Measurements from ENCODE around the gene NRP1. TPM values are rescaled to one million over a fixed set of nuclear protein-coding genes. Genes with fewer than 3 reads are reported as not detected.

NRP1 gene
- polyA plus RNA-seq, 3 donors, result 1.1 to 1.7 (median 1.3) TPM

- Histone ChIP-seq H3K27ac (ENCODE audit: low read depth in 1 of 2, low read length in 2 of 2) (no peak overlapping the region), H3K79me2 (ENCODE audit: insufficient read depth, low read length) (no peaks in the 10 kb centered on the region), H3K36me3 (replicated peaks in 1 of 2; ENCODE audit: control insufficient read depth in 1 of 2, insufficient read depth in 2 of 2, low read length in 2 of 2) (no peaks in the 10 kb centered on the region), H3K4me2 (replicated peaks; ENCODE audit: extremely low read depth, low read length, poor library complexity, severe bottlenecking) (no peak overlapping the region), H2AFZ (ENCODE audit: insufficient read depth, low read depth, low read length, poor library complexity, severe bottlenecking) (no peak overlapping the region), H4K20me1 (ENCODE audit: insufficient read depth, low read length) (no peaks in the 10 kb centered on the region), H3K27me3 (ENCODE audit: control insufficient read depth in 2 of 2, insufficient read depth in 2 of 2, low read length in 2 of 2) (no peaks in the 10 kb centered on the region), H3K4me3 (replicated peaks in 1 of 3; ENCODE audit: low read depth in 2 of 3, low read length in 3 of 3) (no peak overlapping the region), H3K9ac (ENCODE audit: insufficient read depth, low read length, poor library complexity, severe bottlenecking) (no peak overlapping the region), H3K4me1 (ENCODE audit: control insufficient read depth in 1 of 2, insufficient read depth in 2 of 2, low read length in 2 of 2) (no peaks in the 10 kb centered on the region), H3K9me3 (replicated peaks in 1 of 2; ENCODE audit: control insufficient read depth in 1 of 2, insufficient read depth in 1 of 2, low read length in 2 of 2) (no peaks in the 10 kb centered on the region)
- Mint-ChIP-seq H3K27ac (no peak overlapping the region), H3K4me1 (no peaks in the 10 kb centered on the region), H3K9me3 (peaks cover 0 to 8% (median 2%) of the 10 kb centered on the region in 7 donors), H3K27me3 (ENCODE audit: low read depth in 3 of 3) (peaks cover 0 to 6% (median 0%) of the 10 kb centered on the region in 3 donors), H3K36me3 (no peaks in the 10 kb centered on the region), H3K4me3 (no peak overlapping the region)
- intact Hi-C loops (cut with micrococcal nuclease), result no loop called here
- no peak for DNase-seq
- WGBS (ENCODE audit: insufficient coverage), result 27% methylated on average over 8 of the region's 8 CpGs
- TF ChIP-seq, protein P1, sequence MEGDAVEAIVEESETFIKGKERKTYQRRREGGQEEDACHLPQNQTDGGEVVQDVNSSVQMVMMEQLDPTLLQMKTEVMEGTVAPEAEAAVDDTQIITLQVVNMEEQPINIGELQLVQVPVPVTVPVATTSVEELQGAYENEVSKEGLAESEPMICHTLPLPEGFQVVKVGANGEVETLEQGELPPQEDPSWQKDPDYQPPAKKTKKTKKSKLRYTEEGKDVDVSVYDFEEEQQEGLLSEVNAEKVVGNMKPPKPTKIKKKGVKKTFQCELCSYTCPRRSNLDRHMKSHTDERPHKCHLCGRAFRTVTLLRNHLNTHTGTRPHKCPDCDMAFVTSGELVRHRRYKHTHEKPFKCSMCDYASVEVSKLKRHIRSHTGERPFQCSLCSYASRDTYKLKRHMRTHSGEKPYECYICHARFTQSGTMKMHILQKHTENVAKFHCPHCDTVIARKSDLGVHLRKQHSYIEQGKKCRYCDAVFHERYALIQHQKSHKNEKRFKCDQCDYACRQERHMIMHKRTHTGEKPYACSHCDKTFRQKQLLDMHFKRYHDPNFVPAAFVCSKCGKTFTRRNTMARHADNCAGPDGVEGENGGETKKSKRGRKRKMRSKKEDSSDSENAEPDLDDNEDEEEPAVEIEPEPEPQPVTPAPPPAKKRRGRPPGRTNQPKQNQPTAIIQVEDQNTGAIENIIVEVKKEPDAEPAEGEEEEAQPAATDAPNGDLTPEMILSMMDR (IDR thresholded peaks at IDR 0.05), result no peak
Observed at GRCh38 chr10:33309406-33309805, 25.1 kb downstream of the NRP1 start.

- intact Hi-C loops (cut with micrococcal nuclease), result no loop called here
- no peak overlapping the region for H3K4me3 Mint-ChIP-seq
- H3K9me3 ChIP-seq (replicated peaks in 1 of 2; ENCODE audit: control insufficient read depth in 1 of 2, insufficient read depth in 1 of 2, low read length in 2 of 2), result no peaks in the 10 kb centered on the region
- H3K9me3 Mint-ChIP-seq, result peaks cover 0 to 6% (median 0%) of the 10 kb centered on the region in 7 donors
- no peak overlapping the region for H3K4me2 ChIP-seq (replicated peaks; ENCODE audit: extremely low read depth, low read length, poor library complexity, severe bottlenecking)
- H2AFZ ChIP-seq (ENCODE audit: insufficient read depth, low read depth, low read length, poor library complexity, severe bottlenecking), result no peak overlapping the region
- H4K20me1 ChIP-seq (ENCODE audit: insufficient read depth, low read length), result no peaks in the 10 kb centered on the region
- no peak overlapping the region for H3K4me3 ChIP-seq (replicated peaks in 1 of 3; ENCODE audit: low read depth in 2 of 3, low read length in 3 of 3)
- TF ChIP-seq, protein P1 (IDR thresholded peaks at IDR 0.05), result no peak
- H3K27ac ChIP-seq (ENCODE audit: low read depth in 1 of 2, low read length in 2 of 2), result no peak overlapping the region
- H3K79me2 ChIP-seq (ENCODE audit: insufficient read depth, low read length), result no peaks in the 10 kb centered on the region
- H3K27me3 ChIP-seq (ENCODE audit: control insufficient read depth in 2 of 2, insufficient read depth in 2 of 2, low read length in 2 of 2), result no peaks in the 10 kb centered on the region
- no peaks in the 10 kb centered on the region for H3K4me1 Mint-ChIP-seq
- H3K9ac ChIP-seq (ENCODE audit: insufficient read depth, low read length, poor library complexity, severe bottlenecking), result no peak overlapping the region
- 95% methylated on average over 4 of the region's 5 CpGs for WGBS (ENCODE audit: insufficient coverage)
- peaks cover 0 to 6% (median 0%) of the 10 kb centered on the region in 3 donors for H3K27me3 Mint-ChIP-seq (ENCODE audit: low read depth in 3 of 3)
- no peak overlapping the region for H3K27ac Mint-ChIP-seq
- H3K36me3 Mint-ChIP-seq, result no peaks in the 10 kb centered on the region
- DNase-seq, result no peak
- H3K4me1 ChIP-seq (ENCODE audit: control insufficient read depth in 1 of 2, insufficient read depth in 2 of 2, low read length in 2 of 2), result no peaks in the 10 kb centered on the region
- no peaks in the 10 kb centered on the region for H3K36me3 ChIP-seq (replicated peaks in 1 of 2; ENCODE audit: control insufficient read depth in 1 of 2, insufficient read depth in 2 of 2, low read length in 2 of 2)
Observed at GRCh38 chr10:33307835-33308234, 26.6 kb downstream of the NRP1 start.
